Measurements from ENCODE around the gene BRD3OS.

Gene BRD3OS

GRCh38 chr9:134004131-134004873, 21.0 kb upstream of the BRD3OS start:
- TF ChIP-seq YY1 (IDR thresholded peaks at IDR 0.05; ENCODE audit: low read depth), result no peak
- no peak for TF ChIP-seq MAX (IDR thresholded peaks at IDR 0.05)
- peak; percentile 75 for TF ChIP-seq USF1 (IDR thresholded peaks at IDR 0.05)
- TF ChIP-seq EP300 (IDR thresholded peaks at IDR 0.05; ENCODE audit: borderline replicate concordance), result no peak
- no peak for TF ChIP-seq CREB1 (IDR thresholded peaks at IDR 0.05; ENCODE audit: low read depth)
- TF ChIP-seq REST (IDR thresholded peaks at IDR 0.05; ENCODE audit: low read depth), result peak; percentile 44; the same call in 1 of the 2 replicates
- no peak for TF ChIP-seq TCF12 (IDR thresholded peaks at IDR 0.05; ENCODE audit: low read depth)

GRCh38 chr9:134004881-134005280, 20.4 kb upstream of the BRD3OS start:
- TF ChIP-seq MAX (IDR thresholded peaks at IDR 0.05), result no peak

- TF ChIP-seq RAD21 (IDR thresholded peaks at IDR 0.05; ENCODE audit: low read depth) (no peak), TCF12 (IDR thresholded peaks at IDR 0.05; ENCODE audit: low read depth) (no peak), EP300 (IDR thresholded peaks at IDR 0.05; ENCODE audit: borderline replicate concordance) (no peak), FOXM1 (IDR thresholded peaks at IDR 0.05; ENCODE audit: borderline replicate concordance, low read depth) (no peak), MAX (IDR thresholded peaks at IDR 0.05) (no peak), TAF1 (IDR thresholded peaks at IDR 0.05; ENCODE audit: low read depth) (no peak), YY1 (IDR thresholded peaks at IDR 0.05; ENCODE audit: low read depth) (no peak), REST (IDR thresholded peaks at IDR 0.05; ENCODE audit: low read depth) (no peak), CEBPB (IDR thresholded peaks at IDR 0.05) (no peak), USF1 (IDR thresholded peaks at IDR 0.05) (no peak), EGR1 (IDR thresholded peaks at IDR 0.05) (no peak), TEAD4 (IDR thresholded peaks at IDR 0.05) (no peak), ZBTB7A (IDR thresholded peaks at IDR 0.05; ENCODE audit: low read depth) (no peak), CREB1 (IDR thresholded peaks at IDR 0.05; ENCODE audit: low read depth) (no peak)
These were observed 19.9 kb upstream of the BRD3OS start for GRCh38 chr9:134005381-134005780.

GRCh38 chr9:134007150-134007549, 18.1 kb upstream of the BRD3OS start:
- TF ChIP-seq REST (IDR thresholded peaks at IDR 0.05; ENCODE audit: low read depth), result no peak
- TF ChIP-seq EP300 (IDR thresholded peaks at IDR 0.05; ENCODE audit: borderline replicate concordance), result no peak
- TF ChIP-seq CEBPB (IDR thresholded peaks at IDR 0.05), result no peak
- TF ChIP-seq NFIC (IDR thresholded peaks at IDR 0.05), result no peak
- TF ChIP-seq MAX (IDR thresholded peaks at IDR 0.05), result no peak
- TF ChIP-seq YY1 (IDR thresholded peaks at IDR 0.05; ENCODE audit: low read depth), result no peak
- TF ChIP-seq ZBTB7A (IDR thresholded peaks at IDR 0.05; ENCODE audit: low read depth), result no peak
- no peak for TF ChIP-seq FOXM1 (IDR thresholded peaks at IDR 0.05; ENCODE audit: borderline replicate concordance, low read depth)
- TF ChIP-seq CREB1 (IDR thresholded peaks at IDR 0.05; ENCODE audit: low read depth), result no peak
- TF ChIP-seq RAD21 (IDR thresholded peaks at IDR 0.05; ENCODE audit: low read depth), result no peak
- TF ChIP-seq USF1 (IDR thresholded peaks at IDR 0.05), result no peak
- no peak for TF ChIP-seq TAF1 (IDR thresholded peaks at IDR 0.05; ENCODE audit: low read depth)
- no peak for TF ChIP-seq TEAD4 (IDR thresholded peaks at IDR 0.05)
- TF ChIP-seq EGR1 (IDR thresholded peaks at IDR 0.05), result no peak
- TF ChIP-seq TCF12 (IDR thresholded peaks at IDR 0.05; ENCODE audit: low read depth), result no peak

Data from Ishikawa (cell line).